NT2/D1 (cell line): ENCODE measurements around the gene ZNF416.

Experiments
- DNase-seq: peaks from one replicate; pipeline ENCODE4 v3.0.0-alpha.2; 2011; ENCODE audit warnings: low read depth, low spot score
- H3K27me3 ChIP-seq: 2 replicates; pipeline ENCODE4 v1.6.0; 2011; ENCODE audit warnings: mild to moderate bottlenecking; ENCODE audit not compliant: insufficient read length, insufficient read depth
- H3K36me3 ChIP-seq: 2 replicates; pipeline ENCODE4 v1.6.1; 2011; ENCODE audit warnings: mild to moderate bottlenecking, low read length, mixed read lengths; ENCODE audit not compliant: insufficient read depth, insufficient read length
- H3K4me1 ChIP-seq: 2 replicates; pipeline ENCODE4 v1.5.1; 2011; ENCODE audit not compliant: insufficient read depth, insufficient read length
- H3K4me3 ChIP-seq: 2 replicates; pipeline ENCODE4 v1.5.1; 2011; ENCODE audit warnings: low read depth; ENCODE audit not compliant: insufficient read length
- H3K9ac ChIP-seq: 2 replicates; pipeline ENCODE4 v1.6.0; 2011; ENCODE audit warnings: low read depth; ENCODE audit not compliant: insufficient read length
- H3K9me3 ChIP-seq: 2 replicates; pipeline ENCODE4 v1.5.1; 2011; ENCODE audit warnings: mild to moderate bottlenecking, low read length; ENCODE audit not compliant: insufficient read depth
- SUZ12 ChIP-seq: IDR thresholded peaks from 2 replicates; pipeline ENCODE4 v1.6.1; 2011; ENCODE audit not compliant: insufficient read length, insufficient read depth; ENCODE audit errors: extremely low read depth
- YY1 ChIP-seq: IDR thresholded peaks from 2 replicates; pipeline ENCODE4 v1.6.1; 2011; ENCODE audit not compliant: insufficient read length, insufficient read depth
- ZNF274 ChIP-seq: IDR thresholded peaks from 2 replicates; pipeline ENCODE4 v1.6.1; 2011; ENCODE audit warnings: mild to moderate bottlenecking, low read depth, low read length

Gene ZNF416

DNA sequence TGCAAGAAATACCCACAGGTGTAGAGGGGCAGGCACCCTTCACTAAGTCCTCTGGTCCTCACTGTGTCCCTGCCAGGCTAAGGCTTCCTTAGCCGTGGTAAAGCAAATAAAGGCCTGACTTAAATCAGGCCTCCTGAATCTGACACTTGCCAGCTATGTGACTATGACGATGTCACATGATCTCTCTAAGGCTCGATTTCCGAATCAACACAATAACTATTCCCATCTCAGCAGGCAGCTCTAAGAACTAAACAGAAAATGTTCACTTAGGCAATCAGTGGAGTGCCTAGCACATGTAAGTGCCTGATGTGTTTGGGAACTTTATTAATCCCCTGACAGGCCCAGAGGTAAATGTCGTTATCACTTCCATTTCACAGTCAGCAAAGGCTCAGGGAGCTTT, 21.1 kb downstream of the ZNF416 start:
- peaks cover 44% of the 10 kb centered on the region for H3K36me3 ChIP-seq
- H3K27me3 ChIP-seq: no peaks in the 10 kb centered on the region
- H3K4me1 ChIP-seq: no peaks in the 10 kb centered on the region
- no peak overlapping the region for H3K9ac ChIP-seq
- H3K9me3 ChIP-seq: 0 out of 2 replicates have a peak, but pooled peaks cover under 1% of the 10 kb centered on the region
- no peak overlapping the region for H3K4me3 ChIP-seq
- TF ChIP-seq ZNF274 (no peak), YY1 (no peak), SUZ12 (no peak)
- no peak for DNase-seq

GRCh38 chr19:57552432-57552831, 26.3 kb downstream of the ZNF416 start:
- TF ChIP-seq ZNF274: no peak
- DNase-seq: no peak
- Histone ChIP-seq H3K9ac (no peak overlapping the region), H3K4me3 (no peak overlapping the region), H3K36me3 (peaks cover 84% of the 10 kb centered on the region), H3K27me3 (no peaks in the 10 kb centered on the region), H3K9me3 (peaks cover 15% of the 10 kb centered on the region; the same call in 1 of the 2 replicates), H3K4me1 (no peaks in the 10 kb centered on the region)

GRCh38 chr19:57546513-57546912, 32.2 kb downstream of the ZNF416 start:
- TF ChIP-seq SUZ12 (no peak), ZNF274 (no peak), YY1 (no peak)
- Histone ChIP-seq H3K9me3 (peaks cover 45% of the 10 kb centered on the region), H3K4me1 (no peaks in the 10 kb centered on the region), H3K27me3 (no peaks in the 10 kb centered on the region), H3K4me3 (no peak overlapping the region), H3K36me3 (peaks cover 86% of the 10 kb centered on the region), H3K9ac (no peak overlapping the region)
- DNase-seq: no peak

GRCh38 chr19:57537953-57538547, 40.7 kb downstream of the ZNF416 start:
- H3K36me3 ChIP-seq: peaks cover 80% of the 10 kb centered on the region
- no peaks in the 10 kb centered on the region for H3K27me3 ChIP-seq
- H3K9ac ChIP-seq: no peak overlapping the region
- DNase-seq: no peak
- TF ChIP-seq YY1: no peak
- 0 out of 2 replicates have a peak, but pooled peaks have one; percentile 22 for TF ChIP-seq ZNF274
- no peak overlapping the region for H3K4me3 ChIP-seq
- H3K9me3 ChIP-seq: peaks cover 61% of the 10 kb centered on the region
- H3K4me1 ChIP-seq: no peaks in the 10 kb centered on the region

- Histone ChIP-seq H3K36me3 (peaks cover 18% of the 10 kb centered on the region), H3K4me1 (peaks cover 2% of the 10 kb centered on the region), H3K27me3 (no peaks in the 10 kb centered on the region), H3K4me3 (peak within 1 kb of the TSS; percentile 86), H3K9ac (peak within 1 kb of the TSS; percentile 93), H3K9me3 (no peaks in the 10 kb centered on the region)
- DNase-seq: peak; percentile 85
- TF ChIP-seq SUZ12: no peak
- no peak for TF ChIP-seq YY1
- no peak for TF ChIP-seq ZNF274
These were observed 51.4 kb downstream of the ZNF416 start, which contains the start of gene ZNF549 for GRCh38 chr19:57527136-57527881. Gene ZNF549 (plus strand): TSS chr19:57527356. CDS start chr19:57527574, 218 bp downstream.
